DOHH2 (cell line): ENCODE measurements around the gene KLHL36.

Experiments used
- EZH2phosphoT487 ChIP-seq: fragments of 200-600 bp; sonication (generic); IDR thresholded peaks from 2 replicates; pipeline ENCODE4 v1.6.1; 2017; ENCODE audit warnings: borderline replicate concordance, mild to moderate bottlenecking, antibody characterized with exemption, low read length, moderate library complexity, mixed read lengths
- TF ChIP-seq, protein P1 (sequence below): fragments of 200-600 bp; sonication (generic); IDR thresholded peaks from one replicate; pipeline ENCODE4 v1.5.1; 2014; ENCODE audit warnings: antibody characterized with exemption, mild to moderate bottlenecking, low read depth, low read length; ENCODE audit not compliant: poor library complexity, severe bottlenecking

DNA sequence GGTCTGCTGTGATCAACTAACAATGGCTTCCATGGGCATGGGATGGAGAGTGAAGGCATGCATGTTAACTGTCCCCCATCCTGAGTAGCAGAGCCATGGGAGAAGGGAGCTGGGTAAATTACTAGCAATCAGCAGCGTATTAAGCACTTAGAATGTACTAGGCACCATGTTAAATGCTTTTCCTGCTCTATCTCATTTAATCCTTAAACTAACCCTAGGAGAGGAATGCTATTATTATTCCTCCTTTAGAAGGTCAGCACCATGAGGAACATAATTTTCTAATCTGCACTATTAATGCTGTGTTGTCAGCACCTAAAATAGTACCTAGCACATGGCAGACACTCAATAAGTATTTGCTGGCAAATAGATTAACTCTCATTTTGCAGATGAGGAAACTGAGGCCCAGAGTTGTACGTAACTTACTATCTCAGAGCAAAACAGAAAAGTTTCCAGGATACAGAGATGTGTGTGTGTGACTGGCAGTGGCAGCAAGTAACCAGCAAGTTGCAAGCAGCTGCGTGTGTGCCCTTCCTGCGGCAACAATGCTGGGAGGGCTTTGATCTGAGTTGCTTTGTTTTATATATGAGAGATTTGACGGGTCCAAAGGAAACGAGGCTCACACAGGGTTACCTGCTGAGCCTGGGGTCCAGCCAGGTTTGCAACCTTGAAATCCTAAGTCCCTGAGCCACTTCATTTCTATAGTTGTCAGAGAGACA, 6.5 kb upstream of the KLHL36 start:
- TF ChIP-seq, protein P1, sequence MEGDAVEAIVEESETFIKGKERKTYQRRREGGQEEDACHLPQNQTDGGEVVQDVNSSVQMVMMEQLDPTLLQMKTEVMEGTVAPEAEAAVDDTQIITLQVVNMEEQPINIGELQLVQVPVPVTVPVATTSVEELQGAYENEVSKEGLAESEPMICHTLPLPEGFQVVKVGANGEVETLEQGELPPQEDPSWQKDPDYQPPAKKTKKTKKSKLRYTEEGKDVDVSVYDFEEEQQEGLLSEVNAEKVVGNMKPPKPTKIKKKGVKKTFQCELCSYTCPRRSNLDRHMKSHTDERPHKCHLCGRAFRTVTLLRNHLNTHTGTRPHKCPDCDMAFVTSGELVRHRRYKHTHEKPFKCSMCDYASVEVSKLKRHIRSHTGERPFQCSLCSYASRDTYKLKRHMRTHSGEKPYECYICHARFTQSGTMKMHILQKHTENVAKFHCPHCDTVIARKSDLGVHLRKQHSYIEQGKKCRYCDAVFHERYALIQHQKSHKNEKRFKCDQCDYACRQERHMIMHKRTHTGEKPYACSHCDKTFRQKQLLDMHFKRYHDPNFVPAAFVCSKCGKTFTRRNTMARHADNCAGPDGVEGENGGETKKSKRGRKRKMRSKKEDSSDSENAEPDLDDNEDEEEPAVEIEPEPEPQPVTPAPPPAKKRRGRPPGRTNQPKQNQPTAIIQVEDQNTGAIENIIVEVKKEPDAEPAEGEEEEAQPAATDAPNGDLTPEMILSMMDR: no peak
- no peak for TF ChIP-seq EZH2phosphoT487
